SK-N-MC (cell line): ENCODE data around the gene SLC35B2.
A peak's percentile ranks its signal among the peaks of the same experiment; 100 is the strongest.

Source experiments
- DNase-seq: peaks from one replicate; pipeline ENCODE4 v3.0.0-alpha.2; 2011; ENCODE audit warnings: low read depth, low spot score
- H3K27ac ChIP-seq: fragments of 200-600 bp; sonication (generic); 2 replicates; pipeline ENCODE4 v1.5.1; 2016; ENCODE audit warnings: mixed run types
- H3K36me3 ChIP-seq: fragments of 200-600 bp; sonication (generic); 2 replicates; pipeline ENCODE4 v1.6.1; 2017; ENCODE audit warnings: antibody characterized with exemption, low read length, mixed read lengths; ENCODE audit not compliant: insufficient read depth
- H3K4me3 ChIP-seq: fragments of 200-600 bp; sonication (generic); 2 replicates; pipeline ENCODE4 v1.5.1; 2016
- H3K9ac ChIP-seq: fragments of 200-600 bp; sonication (generic); 2 replicates; pipeline ENCODE4 v1.8.0; 2017; ENCODE audit warnings: mixed run types, mixed read lengths; ENCODE audit not compliant: insufficient read length
- H3K9me3 ChIP-seq: fragments of 200-600 bp; sonication (generic); 2 replicates; pipeline ENCODE4 v1.6.1; 2017; ENCODE audit warnings: low read depth, mild to moderate bottlenecking, antibody characterized with exemption, low read length, moderate library complexity, mixed read lengths
- EZH2 ChIP-seq: fragments of 200-600 bp; sonication (generic); IDR thresholded peaks from one replicate; pipeline ENCODE4 v1.6.1; 2017; ENCODE audit warnings: antibody characterized with exemption
- FOXP2 ChIP-seq: optimal IDR thresholded peaks from 2 replicates; pipeline ENCODE3; 2011; ENCODE audit warnings: mild to moderate bottlenecking, moderate library complexity; ENCODE audit not compliant: insufficient read depth; ENCODE audit errors: extremely low read length, control extremely low read depth
- POLR2AphosphoS5 ChIP-seq: IDR thresholded peaks from 2 replicates; pipeline ENCODE4 v1.6.1; 2012; ENCODE audit warnings: mild to moderate bottlenecking, low read depth, low read length, borderline replicate concordance

SLC35B2 gene

GRCh38 chr6:44217332-44218143 lies 39.8 kb downstream of the SLC35B2 start:
- Histone ChIP-seq H3K36me3 (no peaks in the 10 kb centered on the region), H3K27ac (peak overlapping the region; percentile 93; the same call in 1 of the 2 replicates), H3K9me3 (no peaks in the 10 kb centered on the region), H3K9ac (no peak overlapping the region), H3K4me3 (no peak overlapping the region)
- no peak for DNase-seq
- TF ChIP-seq EZH2 (no peak), FOXP2 (no peak), POLR2AphosphoS5 (no peak)

- TF ChIP-seq EZH2, result no peak
- no peak for TF ChIP-seq POLR2AphosphoS5
- TF ChIP-seq FOXP2, result no peak
- Histone ChIP-seq H3K4me3 (no peak within 1 kb of the TSS), H3K36me3 (no peaks in the 10 kb centered on the region), H3K27ac (peak within 1 kb of the TSS; percentile 3; the same call in 1 of the 2 replicates), H3K9me3 (no peaks in the 10 kb centered on the region), H3K9ac (no peak within 1 kb of the TSS)
- no peak for DNase-seq
Observed at GRCh38 chr6:44216677-44217331, 40.5 kb downstream of the SLC35B2 start, which contains the start of gene MYMX. Gene MYMX (plus strand): TSS chr6:44216926. CDS start chr6:44217472, 546 bp downstream.

DNA sequence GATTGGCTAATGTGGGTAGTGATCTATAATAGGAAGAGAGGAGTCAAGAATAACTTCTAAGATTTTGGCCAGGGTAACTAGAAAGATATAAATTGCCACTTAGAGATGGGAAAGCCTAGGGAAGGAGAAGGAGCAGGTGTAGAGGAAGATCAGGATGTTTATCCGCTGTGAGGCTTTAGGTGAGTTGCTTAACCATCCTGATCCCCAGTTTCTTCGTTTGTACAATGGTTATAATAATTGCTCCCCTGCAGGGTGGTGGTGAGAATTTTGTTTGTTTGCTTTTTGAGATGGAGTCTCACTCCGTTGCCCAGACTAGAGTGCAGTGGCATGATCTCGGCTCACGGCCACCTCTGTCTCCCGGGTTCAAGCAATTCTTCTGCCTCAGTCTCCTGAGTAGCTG lies 43.0 kb downstream of the SLC35B2 start:
- TF ChIP-seq FOXP2, result no peak
- no peak for TF ChIP-seq POLR2AphosphoS5
- TF ChIP-seq EZH2, result no peak
- Histone ChIP-seq H3K4me3 (no peak overlapping the region), H3K36me3 (no peaks in the 10 kb centered on the region), H3K27ac (no peak overlapping the region), H3K9ac (no peak overlapping the region), H3K9me3 (no peaks in the 10 kb centered on the region)
- DNase-seq, result no peak

- Histone ChIP-seq H3K4me3 (no peak overlapping the region), H3K36me3 (no peaks in the 10 kb centered on the region), H3K27ac (no peak overlapping the region), H3K9me3 (no peaks in the 10 kb centered on the region), H3K9ac (no peak overlapping the region)
- no peak for DNase-seq
- TF ChIP-seq FOXP2, result no peak
- no peak for TF ChIP-seq EZH2
- TF ChIP-seq POLR2AphosphoS5, result no peak
Observed at GRCh38 chr6:44211284-44211683, 46.0 kb downstream of the SLC35B2 start.

DNA sequence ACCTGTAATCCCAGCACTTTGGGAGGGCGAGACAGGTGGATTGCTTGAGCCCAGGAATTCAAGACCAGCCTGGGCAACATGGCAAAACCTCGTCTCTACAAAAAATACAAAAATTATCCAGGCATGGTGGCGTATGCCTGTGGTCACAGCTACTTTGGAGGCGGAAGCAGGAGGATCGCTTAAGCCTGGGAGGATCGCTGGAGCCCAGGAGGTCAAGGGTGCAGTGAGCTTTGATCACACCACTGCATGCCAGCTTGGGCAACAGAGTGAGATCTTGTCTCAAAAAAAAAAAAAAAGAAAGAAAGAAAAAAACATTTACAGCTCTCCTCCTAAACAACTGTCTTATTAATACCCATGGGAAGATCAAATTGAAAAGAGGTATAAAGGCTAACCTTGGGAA lies 49.4 kb downstream of the SLC35B2 start:
- no peak for DNase-seq
- H3K36me3 ChIP-seq, result no peaks in the 10 kb centered on the region
- no peak overlapping the region for H3K9ac ChIP-seq
- H3K9me3 ChIP-seq, result no peaks in the 10 kb centered on the region
- no peak for TF ChIP-seq EZH2
- no peak for TF ChIP-seq POLR2AphosphoS5
- no peak for TF ChIP-seq FOXP2
- no peak overlapping the region for H3K4me3 ChIP-seq
- H3K27ac ChIP-seq, result no peak overlapping the region
